Muscle layer of colon (tissue), 2 donors: ENCODE measurements around the gene FAM107A.

ENCODE experiments used
- H3K27ac ChIP-seq: one replicate; pipeline ENCODE4 v1.7.0; 2013; ENCODE audit warnings: low read depth, mild to moderate bottlenecking, low read length, moderate library complexity
- H3K27me3 ChIP-seq, 2 donors: one replicate each; pipeline ENCODE4 v1.7.0; 2013; ENCODE audit warnings: low read length in 2 of 2, mild to moderate bottlenecking in 2 of 2; ENCODE audit not compliant: insufficient read depth in 2 of 2, control insufficient read depth in 1 of 2
- H3K36me3 ChIP-seq: one replicate; pipeline ENCODE4 v1.7.0; 2013; ENCODE audit warnings: mild to moderate bottlenecking, low read length; ENCODE audit not compliant: insufficient read depth
- H3K4me1 ChIP-seq: one replicate; pipeline ENCODE4 v1.7.0; 2013; ENCODE audit warnings: mild to moderate bottlenecking, low read length; ENCODE audit not compliant: insufficient read depth
- H3K4me3 ChIP-seq, 2 donors: one replicate each; pipeline ENCODE4 v1.7.0; 2013; ENCODE audit warnings: low read length in 2 of 2, low read depth in 1 of 2, mild to moderate bottlenecking in 1 of 2, moderate library complexity in 1 of 2
- H3K9ac ChIP-seq: one replicate; pipeline ENCODE4 v1.7.0; 2013; ENCODE audit warnings: low read length
- H3K9me3 ChIP-seq: one replicate; pipeline ENCODE4 v1.7.0; 2013; ENCODE audit warnings: mild to moderate bottlenecking, low read length
- donor health status: abdominal sarcoma.
- donor health status: Adenocarcinoma of cecum.

Gene FAM107A, protein sequence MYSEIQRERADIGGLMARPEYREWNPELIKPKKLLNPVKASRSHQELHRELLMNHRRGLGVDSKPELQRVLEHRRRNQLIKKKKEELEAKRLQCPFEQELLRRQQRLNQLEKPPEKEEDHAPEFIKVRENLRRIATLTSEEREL

GRCh38 chr3:58577269-58577821 lies at the start of gene FAM107A:
Gene FAM107A, minus strand, starts transcription at chr3:58577391. Its CDS starts 7,531 bp downstream, at chr3:58569860.
- H3K9ac ChIP-seq = no peak within 1 kb of the TSS
- peaks cover 9% of the 10 kb centered on the region for H3K4me1 ChIP-seq
- no peaks in the 10 kb centered on the region for H3K36me3 ChIP-seq
- peak within 1 kb of the TSS; percentile 36 for H3K27ac ChIP-seq
- H3K27me3 ChIP-seq = no peaks in the 10 kb centered on the region
- H3K9me3 ChIP-seq = no peaks in the 10 kb centered on the region
- no peak within 1 kb of the TSS for H3K4me3 ChIP-seq

GRCh38 chr3:58625196-58625824 lies 48.1 kb upstream of the FAM107A start:
- Histone ChIP-seq H3K4me3 (no peak overlapping the region), H3K9me3 (no peaks in the 10 kb centered on the region), H3K27ac (no peak overlapping the region)

GRCh38 chr3:58624550-58624949 lies 47.4 kb upstream of the FAM107A start:
- Histone ChIP-seq H3K27ac (no peak overlapping the region), H3K9me3 (no peaks in the 10 kb centered on the region), H3K27me3 (no peaks in the 10 kb centered on the region), H3K9ac (no peak overlapping the region), H3K4me3 (no peak overlapping the region), H3K36me3 (no peaks in the 10 kb centered on the region), H3K4me1 (peaks cover 6% of the 10 kb centered on the region)

More at GRCh38 chr3:58625196-58625824, 48.1 kb upstream of the FAM107A start:
- no peaks in the 10 kb centered on the region for H3K36me3 ChIP-seq
- no peak overlapping the region for H3K9ac ChIP-seq
- no peaks in the 10 kb centered on the region for H3K27me3 ChIP-seq
- peaks cover 13% of the 10 kb centered on the region for H3K4me1 ChIP-seq

DNA sequence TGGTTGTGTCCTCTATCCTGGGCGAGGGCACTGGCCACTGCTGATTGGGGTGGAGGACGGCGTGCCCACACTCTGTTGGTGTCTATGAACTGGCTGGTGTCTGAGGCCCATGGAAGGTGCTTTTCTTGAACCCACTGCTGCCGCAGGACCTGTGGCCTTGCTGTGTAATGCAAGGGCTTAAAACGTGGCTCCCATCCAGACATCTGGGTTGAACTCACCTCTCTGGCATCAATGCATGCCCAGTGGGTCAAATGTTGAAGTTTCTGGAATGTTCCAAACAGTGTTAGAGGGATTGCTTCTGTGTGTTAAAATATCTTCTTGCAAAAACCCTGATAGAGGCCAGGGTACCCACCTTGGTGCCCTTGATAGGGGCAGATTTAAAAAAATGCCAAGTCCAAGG lies 46.8 kb upstream of the FAM107A start:
- no peaks in the 10 kb centered on the region for H3K9me3 ChIP-seq
- no peak overlapping the region for H3K27ac ChIP-seq
- H3K4me1 ChIP-seq = peaks cover 5% of the 10 kb centered on the region
- no peaks in the 10 kb centered on the region for H3K36me3 ChIP-seq
- H3K9ac ChIP-seq = no peak overlapping the region
- H3K4me3 ChIP-seq = no peak overlapping the region
- H3K27me3 ChIP-seq = no peaks in the 10 kb centered on the region

DNA sequence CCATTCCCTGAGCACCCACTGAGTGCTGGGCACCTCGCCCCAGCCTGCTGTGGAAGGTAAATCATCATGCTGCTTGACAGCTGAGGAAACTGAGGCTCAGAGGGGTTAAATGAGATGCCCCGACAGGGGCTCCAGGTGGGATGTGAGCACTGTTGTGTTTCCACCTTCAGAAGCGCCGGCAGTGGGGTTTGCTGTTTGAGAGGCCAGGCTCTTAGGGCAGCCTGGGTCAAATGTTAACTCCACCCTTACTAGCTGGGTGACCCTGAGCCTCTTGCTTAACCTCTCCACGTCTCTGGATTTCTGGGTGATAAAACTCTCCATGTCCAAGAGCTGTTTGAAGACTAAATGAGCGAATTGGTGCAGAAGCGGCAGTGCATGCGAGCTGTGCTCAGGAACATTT lies 46.3 kb upstream of the FAM107A start:
- Histone ChIP-seq H3K9me3 (no peaks in the 10 kb centered on the region), H3K4me3 (no peak overlapping the region), H3K27me3 (no peaks in the 10 kb centered on the region), H3K36me3 (no peaks in the 10 kb centered on the region), H3K9ac (no peak overlapping the region), H3K4me1 (peaks cover 5% of the 10 kb centered on the region), H3K27ac (no peak overlapping the region)

DNA sequence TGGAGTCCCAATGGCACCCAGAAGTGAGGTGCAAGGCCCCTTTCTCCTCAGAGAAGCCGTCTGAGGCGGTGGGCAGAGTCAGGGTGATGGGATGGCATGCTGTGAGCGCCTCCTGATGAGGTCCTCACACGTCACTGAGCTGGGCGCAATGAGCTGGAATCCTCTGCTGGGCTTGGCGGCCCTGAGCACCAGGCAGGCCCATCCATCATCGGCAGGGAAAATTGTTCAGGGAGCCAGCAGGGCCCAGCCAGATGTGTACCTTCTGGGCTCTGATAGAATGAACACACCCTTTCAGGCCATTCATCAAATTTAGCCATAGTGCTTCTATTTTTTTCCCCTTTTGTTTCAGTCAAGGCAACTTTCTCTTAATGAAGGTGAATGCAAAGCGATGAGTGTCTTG lies 45.7 kb upstream of the FAM107A start:
- no peaks in the 10 kb centered on the region for H3K27me3 ChIP-seq
- no peak overlapping the region for H3K4me3 ChIP-seq
- H3K27ac ChIP-seq = no peak overlapping the region
- H3K9ac ChIP-seq = no peak overlapping the region
- no peaks in the 10 kb centered on the region for H3K9me3 ChIP-seq
- no peaks in the 10 kb centered on the region for H3K36me3 ChIP-seq
- peaks cover 5% of the 10 kb centered on the region for H3K4me1 ChIP-seq

DNA sequence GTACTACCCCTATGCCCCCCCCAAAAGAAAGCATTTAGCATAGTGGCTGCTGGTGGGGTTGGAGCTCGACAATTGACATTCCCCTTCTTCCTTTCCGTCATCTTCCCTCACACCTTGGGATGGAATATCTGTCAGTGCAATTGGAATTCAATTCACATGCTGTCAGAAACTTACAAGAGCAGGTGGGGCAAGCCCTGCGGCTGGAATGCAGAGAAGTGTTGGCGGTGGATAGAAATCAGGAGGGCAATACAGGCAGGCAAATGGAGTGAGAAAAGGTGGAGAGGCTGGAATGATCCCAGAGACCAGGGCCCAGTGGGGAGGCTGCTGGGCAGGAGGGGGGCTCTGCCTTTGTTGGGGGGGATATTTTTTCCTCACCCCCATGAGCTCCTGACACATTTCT lies 45.2 kb upstream of the FAM107A start:
- no peak overlapping the region for H3K27ac ChIP-seq
- peaks cover 2% of the 10 kb centered on the region for H3K4me1 ChIP-seq
- H3K9me3 ChIP-seq = no peaks in the 10 kb centered on the region
- no peaks in the 10 kb centered on the region for H3K36me3 ChIP-seq
- no peak overlapping the region for H3K4me3 ChIP-seq
- no peaks in the 10 kb centered on the region for H3K27me3 ChIP-seq
- H3K9ac ChIP-seq = no peak overlapping the region

GRCh38 chr3:58621086-58621830 lies 44.1 kb upstream of the FAM107A start:
- no peaks in the 10 kb centered on the region for H3K27me3 ChIP-seq
- no peaks in the 10 kb centered on the region for H3K36me3 ChIP-seq
- H3K4me1 ChIP-seq = no peaks in the 10 kb centered on the region
- no peaks in the 10 kb centered on the region for H3K9me3 ChIP-seq
- no peak overlapping the region for H3K4me3 ChIP-seq
- H3K9ac ChIP-seq = no peak overlapping the region
- no peak overlapping the region for H3K27ac ChIP-seq

- Histone ChIP-seq H3K4me3 (no peak overlapping the region), H3K9ac (no peak overlapping the region), H3K36me3 (no peaks in the 10 kb centered on the region), H3K27ac (no peak overlapping the region), H3K9me3 (no peaks in the 10 kb centered on the region), H3K27me3 (no peaks in the 10 kb centered on the region), H3K4me1 (no peaks in the 10 kb centered on the region)
Measured at GRCh38 chr3:58620421-58620820, 43.2 kb upstream of the FAM107A start.

DNA sequence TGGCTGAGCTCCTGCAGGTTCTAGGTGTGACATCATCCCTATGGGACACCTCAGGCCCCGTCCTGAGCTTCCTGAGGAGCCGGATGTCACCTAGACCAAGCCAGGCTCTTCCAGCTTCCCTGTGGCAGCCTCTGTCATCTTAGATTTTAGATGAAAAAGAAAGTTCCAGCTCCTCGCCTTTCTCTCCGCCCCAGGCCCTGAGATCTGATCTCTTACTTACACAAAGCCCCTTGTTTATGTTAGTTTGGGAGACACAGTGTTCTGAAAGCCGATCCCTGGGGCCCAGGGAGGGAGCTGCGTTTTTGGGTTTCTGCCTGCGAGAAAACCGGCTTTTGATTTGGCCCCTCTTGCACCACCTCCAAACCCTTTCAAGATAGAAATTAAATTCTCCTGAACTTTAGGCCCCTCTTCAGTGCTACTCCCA lies 40.2 kb upstream of the FAM107A start:
- H3K27me3 ChIP-seq = no peaks in the 10 kb centered on the region
- H3K4me1 ChIP-seq = no peaks in the 10 kb centered on the region
- no peaks in the 10 kb centered on the region for H3K36me3 ChIP-seq
- H3K4me3 ChIP-seq = no peak overlapping the region
- no peak overlapping the region for H3K9ac ChIP-seq
- H3K9me3 ChIP-seq = no peaks in the 10 kb centered on the region
- H3K27ac ChIP-seq = no peak overlapping the region

DNA sequence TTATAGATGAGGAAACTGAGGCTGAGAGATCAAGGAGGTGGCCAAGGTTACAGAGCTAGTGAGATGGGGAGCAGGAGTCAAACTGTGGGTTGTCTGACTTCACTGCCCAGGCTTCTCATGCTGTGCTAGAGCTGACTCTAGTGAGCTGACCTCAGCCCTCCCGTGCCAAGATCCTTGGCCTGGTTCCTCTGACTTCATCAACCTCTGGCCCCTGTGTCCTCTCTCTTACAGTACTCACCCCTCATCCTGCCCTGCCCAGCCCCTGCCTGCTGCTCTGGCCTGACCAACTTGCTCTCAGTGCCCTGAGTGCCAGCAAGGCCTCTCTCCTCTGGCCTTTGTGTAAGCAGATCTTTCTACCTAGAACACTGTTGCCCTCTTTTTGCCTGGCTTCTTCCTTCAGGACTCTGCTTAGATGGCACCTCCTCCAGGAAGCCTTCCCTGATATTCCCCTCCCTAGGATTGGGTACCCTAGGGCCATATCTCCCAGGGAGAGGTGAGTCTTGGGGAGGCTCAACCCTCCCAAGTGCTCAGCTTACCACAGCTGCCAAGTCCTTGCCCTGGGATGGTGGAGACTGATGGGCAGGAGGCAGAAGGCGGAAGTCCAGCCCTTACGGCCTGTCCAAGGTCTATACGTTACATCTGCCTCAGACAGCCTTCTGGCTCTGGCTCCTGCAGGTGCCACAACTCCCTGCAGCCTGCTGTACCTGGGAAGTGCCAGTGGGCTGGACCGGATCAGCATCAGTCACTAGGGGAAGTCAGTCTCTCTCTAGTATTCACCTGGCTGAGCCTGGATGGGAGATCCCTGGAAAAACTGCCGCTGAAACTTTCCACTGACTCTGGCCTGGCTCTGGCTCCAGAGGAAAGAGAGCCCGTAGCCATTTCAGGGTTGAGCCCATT lies 36.3 kb upstream of the FAM107A start:
- Histone ChIP-seq H3K36me3 (no peaks in the 10 kb centered on the region), H3K27me3 (no peaks in the 10 kb centered on the region), H3K4me3 (no peak overlapping the region), H3K9me3 (no peaks in the 10 kb centered on the region), H3K4me1 (no peaks in the 10 kb centered on the region), H3K9ac (no peak overlapping the region), H3K27ac (no peak overlapping the region)
